GM12878 (cell line): Measurements from ENCODE around the gene QPCT. TPM values are rescaled to one million over a fixed set of nuclear protein-coding genes. Genes with fewer than 3 reads are reported as not detected.

Source experiments
- ATAC-seq: fragments of 200-7000 bp; cut with Tn5 transposase; 3 replicates; pipeline ENCODE4 v1.9.1; 2020; ENCODE audit warnings: mild to moderate bottlenecking, moderate library complexity
- BruUV-seq: library from RNA; stranded (reverse); fragments of 400-500 nt; replicated peaks from 2 replicates; lab custom pipeline; 2021; lab: Mats Ljungman, UMichigan
- CTCF ChIA-PET: fragments of 300-600 bp; sonication (Branson Sonifier 250); formaldehyde crosslinking; extraction: SDS; loops from one replicate; lab custom pipeline; 2021; ENCODE audit warnings: inconsistent platforms; lab: Yijun Ruan, JAX
- POLR2A ChIA-PET: fragments of 350-600 bp; formaldehyde crosslinking; extraction: SDS; loops from one replicate; lab custom pipeline; 2021; ENCODE audit warnings: inconsistent platforms; lab: Charles Lee
- RAD21 ChIA-PET: fragments of 300-600 bp; sonication (Branson Sonifier 250); formaldehyde crosslinking; loops from one replicate; lab custom pipeline; 2023; ENCODE audit warnings: antibody characterized with exemption; ENCODE audit not compliant: unreplicated experiment; lab: Charles Lee
- SMC1A ChIA-PET: fragments of 300-600 bp; sonication (Branson Sonifier 250); formaldehyde crosslinking; loops from one replicate; lab custom pipeline; 2023; ENCODE audit not compliant: unreplicated experiment, uncharacterized antibody; lab: Charles Lee
- DNase-seq: peaks from one replicate; pipeline ENCODE4 v3.0.0-alpha.2; 2011; ENCODE audit warnings: low read depth, low spot score
- FAIRE-seq: peaks from 3 replicates; lab custom pipeline; 2011; peaks lifted over from hg19 to GRCh38; lab: Jason Lieb, UNC
- H2AFZ ChIP-seq: 2 replicates; pipeline ENCODE4 v1.6.0; 2011; ENCODE audit warnings: low read depth, low read length, control low read depth; ENCODE audit not compliant: control insufficient read depth
- H3K27ac ChIP-seq: 2 replicates; pipeline ENCODE4 v1.5.1; 2011; ENCODE audit warnings: control low read depth; ENCODE audit not compliant: control insufficient read depth, insufficient read depth
- H3K27me3 ChIP-seq, 2 experiments: replicated peaks in 1 of 2; 2 replicates each; pipeline versions ENCODE4 v1.6.0 to v1.6.1; 2011; ENCODE audit warnings: low read length in 1 of 2; ENCODE audit not compliant: control insufficient read depth in 2 of 2, insufficient read depth in 2 of 2
- H3K36me3 ChIP-seq, 2 experiments: 2 replicates each; pipeline ENCODE4 v1.5.1; 2011; ENCODE audit warnings: low read length in 1 of 2; ENCODE audit not compliant: control insufficient read depth in 2 of 2, insufficient read depth in 2 of 2
- H3K4me1 ChIP-seq: 2 replicates; pipeline ENCODE4 v1.6.1; 2011; ENCODE audit warnings: mild to moderate bottlenecking, low read length, moderate library complexity, mixed read lengths; ENCODE audit not compliant: control insufficient read depth, insufficient read depth
- H3K4me2 ChIP-seq: 2 replicates; pipeline ENCODE4 v1.6.0; 2011; ENCODE audit warnings: control low read depth; ENCODE audit not compliant: control insufficient read depth, insufficient read depth
- H3K4me3 ChIP-seq: fragments of 200-600 bp; sonication (generic); 2 replicates; pipeline ENCODE4 v1.5.1; 2016
- H3K79me2 ChIP-seq: 2 replicates; pipeline ENCODE4 v1.6.0; 2011; ENCODE audit warnings: low read length; ENCODE audit not compliant: control insufficient read depth, insufficient read depth
- H3K9ac ChIP-seq: 2 replicates; pipeline ENCODE4 v1.8.0; 2011; ENCODE audit warnings: low read length, control low read depth, mixed read lengths; ENCODE audit not compliant: control insufficient read depth, insufficient read depth
- H3K9me3 ChIP-seq: replicated peaks from 3 replicates; pipeline ENCODE4 v1.5.1; 2011; ENCODE audit warnings: mild to moderate bottlenecking, low read length; ENCODE audit not compliant: control insufficient read depth, insufficient read depth
- H4K20me1 ChIP-seq: 2 replicates; pipeline ENCODE4 v1.6.0; 2011; ENCODE audit not compliant: control insufficient read depth, insufficient read depth
- BCLAF1 ChIP-seq: fragments of 450-650 bp; IDR thresholded peaks from 2 replicates; pipeline ENCODE4 v1.6.1; 2017; ENCODE audit warnings: antibody characterized with exemption, mild to moderate bottlenecking, moderate library complexity
- BRCA1 ChIP-seq: IDR thresholded peaks from 2 replicates; pipeline ENCODE4 v1.6.1; 2011; ENCODE audit warnings: low read depth, low read length, improper control_type of control experiment
- CEBPZ ChIP-seq: fragments of 150-350 bp; IDR thresholded peaks from 2 replicates; pipeline ENCODE4 v1.6.1; 2016; ENCODE audit warnings: low read depth, low read length
- CREM ChIP-seq: IDR thresholded peaks from 2 replicates; pipeline ENCODE4 v1.6.1; 2014; ENCODE audit warnings: antibody characterized with exemption, low read depth
- E2F4 ChIP-seq: IDR thresholded peaks from 2 replicates; pipeline ENCODE4 v1.6.1; 2012; ENCODE audit warnings: low read depth, low read length, improper control_type of control experiment
- GATAD2B ChIP-seq: fragments of 450-650 bp; conservative IDR thresholded peaks from 2 replicates; pipeline ENCODE4 v1.6.1; 2017; ENCODE audit warnings: low read depth, mild to moderate bottlenecking, moderate library complexity
- IKZF2 ChIP-seq, 2 experiments: fragments of 450-650 bp; IDR thresholded peaks; 2 replicates each; pipeline ENCODE4 v1.6.1; 2017; ENCODE audit warnings: mild to moderate bottlenecking in 2 of 2, moderate library complexity in 2 of 2
- JUNB ChIP-seq: IDR thresholded peaks from 2 replicates; pipeline ENCODE4 v1.6.1; 2016; ENCODE audit warnings: antibody characterized with exemption, mild to moderate bottlenecking
- NFIC ChIP-seq: IDR thresholded peaks from 2 replicates; pipeline ENCODE4 v1.6.1; 2012; ENCODE audit warnings: low read depth, mild to moderate bottlenecking, inconsistent platforms, low read length, moderate library complexity
- RB1 ChIP-seq: fragments of 450-650 bp; formaldehyde crosslinking; IDR thresholded peaks from 2 replicates; pipeline ENCODE4 v1.6.1; 2017; ENCODE audit warnings: mild to moderate bottlenecking, borderline replicate concordance
- RELA ChIP-seq: fragments of 450-650 bp; IDR thresholded peaks from 2 replicates; pipeline ENCODE4 v1.8.0; 2014; ENCODE audit warnings: borderline replicate concordance; ENCODE audit not compliant: partially characterized antibody
- SIX5 ChIP-seq: IDR thresholded peaks from 2 replicates; pipeline ENCODE4 v1.6.1; 2011; ENCODE audit warnings: mild to moderate bottlenecking, low read depth, low read length, moderate library complexity; ENCODE audit not compliant: severe bottlenecking
- ZZZ3 ChIP-seq: IDR thresholded peaks from 2 replicates; pipeline ENCODE4 v1.6.1; 2011; ENCODE audit warnings: low read depth; ENCODE audit not compliant: control insufficient read depth, insufficient read length
- WGBS: methylation state at CpG from one replicate; pipeline ENCODE4 v1.1.6; 2016; ENCODE audit warnings: low lambda C conversion rate; ENCODE audit not compliant: insufficient replicate concordance, insufficient coverage; ENCODE audit errors: missing lambda C conversion rate; 5-methylcytosine and 5-hydroxymethylcytosine counted together
- in situ Hi-C: fragments of 300-500 bp; cut with MboI; formaldehyde crosslinking; loops from 9 replicates; pipeline ENCODE4 v1.14.3; 2018; ENCODE audit warnings: mixed read lengths
- intact Hi-C: fragments of 100-400 bp; cut with micrococcal nuclease; formaldehyde crosslinking; loops from one replicate; pipeline ENCODE4 v1.14.2; 2022; ENCODE audit not compliant: unreplicated experiment
- polyA plus RNA-seq, 11 experiments: library from polyadenylated mRNA; depleted of rRNA in 4 of 11; unstranded in 6 of 11; stranded (reverse) in 5 of 11; fragments of >200 nt; fragmentation: Nextera tagmentation in 4 of 11; fragmentation: Illumina TruSeq in 1 of 11; extraction: Ambion mirVana in 4 of 11; extraction: Trizol in 1 of 11; gene quantifications; 1 replicate in 1 of 11; 2 replicates in 10 of 11; pipeline versions ENCODE4 v1.2.1 to v1.2.3, GENCODE V29; 2011 to 2016; ENCODE audit warnings: inconsistent platforms in 2 of 11, missing spikeins in 2 of 11, low read depth in 1 of 11
- total RNA-seq, 4 experiments: library from RNA; depleted of rRNA in 3 of 4; stranded (reverse); fragments of >200 nt in 3 of 4; fragmentation: Illumina TruSeq in 1 of 4; extraction: Trizol in 1 of 4; gene quantifications; 2 replicates each; pipeline versions ENCODE4 v1.2.1 to v1.2.3, GENCODE V29; 2013 to 2021

The QPCT gene
- total and polyA plus RNA-seq, 10 of the 15 experiments (the other 5 are each of a cell fraction or from before 2014, with no cell fraction given): 0.14 to 0.86 (median 0.18) TPM; not detected in 1

- POLR2A ChIA-PET: no interaction called here
- Histone ChIP-seq H3K4me3 (no peak overlapping the region), H4K20me1 (no peaks in the 10 kb centered on the region), H3K9me3 (no peaks in the 10 kb centered on the region), H3K9ac (no peak overlapping the region), H3K27me3 (peaks cover 0 to 4% of the 10 kb centered on the region in 2 experiments; a peak in 1 of 4 replicates), H2AFZ (no peak overlapping the region), H3K4me1 (no peaks in the 10 kb centered on the region; the same call in 1 of the 2 replicates), H3K27ac (no peak overlapping the region), H3K79me2 (no peaks in the 10 kb centered on the region), H3K36me3 (no peaks in the 10 kb centered on the region), H3K4me2 (no peak overlapping the region)
- in situ Hi-C loops: no loop called here
- SMC1A ChIA-PET: interaction anchor here (1.1 to 2.6 kb wide), 5 partner anchors 13 to 540 kb away, joined by 3 to 7 read pairs (median 4); no protein-coding TSS in a partner anchor
- 62% methylated on average over 7 of the region's 7 CpGs for whole genome bisulfite sequencing
- ATAC-seq: no peak
- intact Hi-C loops: no loop called here
- no peak for DNase-seq
- CTCF ChIA-PET: interaction anchor here (1.4 kb wide), 1 partner anchor 10 kb away, joined by 4 read pairs; no protein-coding TSS in a partner anchor
- FAIRE-seq: no peak
- RAD21 ChIA-PET: no interaction called here
- BruUV-seq: no TSS peak
- TF ChIP-seq JUNB (no peak), ZZZ3 (no peak), NFIC (no peak), RB1 (no peak), BCLAF1 (no peak), SIX5 (no peak), CEBPZ (no peak), IKZF2 (IDR thresholded peaks at IDR 0.05) (no peak), GATAD2B (no peak), E2F4 (no peak), CREM (no peak), BRCA1 (no peak), RELA (no peak)
Measured at GRCh38 chr2:37337620-37338280, 6.7 kb upstream of the QPCT start.
